ENCODE results near the gene TACR1. TPM values are rescaled to one million over a fixed set of nuclear protein-coding genes. Genes with fewer than 3 reads are reported as not detected.

The TACR1 gene
- total and polyA plus RNA-seq, 2 of the 8 experiments (the other 6 are each of a cell fraction or from before 2014, with no cell fraction given), result 0.09 to 0.37 TPM

DNA sequence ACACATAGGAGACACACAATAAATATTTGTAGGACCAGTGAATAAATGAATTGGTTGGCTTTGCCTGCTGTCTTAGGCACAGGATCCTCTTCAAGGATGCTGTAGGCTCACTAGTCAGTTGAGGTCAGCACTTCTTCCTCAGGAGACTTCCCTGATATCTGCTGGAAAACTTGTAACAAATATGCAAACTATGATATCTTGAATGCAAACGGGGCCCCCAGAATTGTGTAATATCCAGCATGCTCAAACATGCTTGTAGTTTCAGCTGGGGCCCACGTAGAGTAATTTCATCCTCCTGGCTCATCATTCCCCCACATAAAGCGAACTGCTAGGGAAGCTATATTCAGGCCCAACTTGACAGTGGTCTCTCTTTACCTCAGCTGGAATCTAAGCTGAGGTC lies 197.3 kb downstream of the TACR1 start:
- no peaks in the 10 kb centered on the region for H3K4me1 ChIP-seq (replicated peaks in 1 of 4; ENCODE audit: control insufficient read depth in 3 of 4, insufficient read depth in 4 of 4, low read length in 3 of 4)
- H3K79me1 ChIP-seq (ENCODE audit: low read depth, low read length), result no peaks in the 10 kb centered on the region
- H2AFZ ChIP-seq (ENCODE audit: low read length), result no peak overlapping the region
- H2AK5ac ChIP-seq (ENCODE audit: low read depth, low read length), result no peak overlapping the region
- no peak overlapping the region for H2BK20ac ChIP-seq (ENCODE audit: low read length)
- DNase-seq (ENCODE audit: low read depth in 1 of 2, low spot score in 2 of 2) (no peak), FAIRE-seq (no peak)
- no peak overlapping the region for H3K18ac ChIP-seq (ENCODE audit: extremely low read depth, low read length)
- no peak overlapping the region for H2BK5ac ChIP-seq (ENCODE audit: low read depth, low read length)
- H3K14ac ChIP-seq (ENCODE audit: insufficient read length), result no peak overlapping the region
- no peak overlapping the region for H2BK15ac ChIP-seq (ENCODE audit: low read length)
- H4K5ac ChIP-seq (ENCODE audit: insufficient read length, low read depth, low read length), result no peak overlapping the region
- no peaks in the 10 kb centered on the region for H3K23me2 ChIP-seq (ENCODE audit: low read depth, low read length)
- no peak overlapping the region for H4K8ac ChIP-seq (ENCODE audit: extremely low read depth, insufficient read depth, low read length)
- no peak overlapping the region for H2BK12ac ChIP-seq (ENCODE audit: low read depth, low read length)
- H3K9ac ChIP-seq (replicated peaks in 1 of 4; ENCODE audit: extremely low read depth in 1 of 4, low read depth in 3 of 4, low read length in 3 of 4), result no peak overlapping the region
- no peak for TF ChIP-seq HDAC2 (IDR thresholded peaks at IDR 0.05; ENCODE audit: borderline replicate concordance in 1 of 2, low read depth in 2 of 2, low read length in 2 of 2)
- TF ChIP-seq POLR2AphosphoS5 (IDR thresholded peaks at IDR 0.05; ENCODE audit: low read depth, low read length), result no peak
- H3K27ac ChIP-seq (ENCODE audit: low read depth, low read length), result no peak overlapping the region
- POLR2A ChIA-PET (ENCODE audit: partially characterized antibody), result interaction anchor here (1.0 kb wide), 1 partner anchor 24 kb away, joined by 3 read pairs; no protein-coding TSS in a partner anchor
- H3K4ac ChIP-seq (replicated peaks; ENCODE audit: insufficient read length, low read depth, low read length), result no peak overlapping the region
- H3K4me3 ChIP-seq (ENCODE audit: extremely low read depth in 1 of 4, insufficient read depth in 2 of 4, low read depth in 3 of 4, low read length in 4 of 4), result no peak overlapping the region
- no peaks in the 10 kb centered on the region for H3K27me3 ChIP-seq (replicated peaks in 1 of 4; ENCODE audit: control insufficient read depth in 3 of 4, extremely low read depth in 1 of 4, insufficient read depth in 3 of 4, low read length in 3 of 4)
- no peaks in the 10 kb centered on the region for H3K36me3 ChIP-seq (ENCODE audit: control insufficient read depth in 2 of 4, insufficient read depth in 4 of 4, low read length in 3 of 4)
- no peaks in the 10 kb centered on the region for H4K20me1 ChIP-seq (replicated peaks in 1 of 2; ENCODE audit: control insufficient read depth in 1 of 2, insufficient read depth in 2 of 2, low read length in 2 of 2)
- no peak overlapping the region for H3K23ac ChIP-seq (ENCODE audit: insufficient read length)
- CTCF ChIA-PET (ENCODE audit: partially characterized antibody), result interaction anchor here (0.6 to 2.3 kb wide), 3 partner anchors 10 to 462 kb away, joined by 3 to 6 read pairs (median 5); no protein-coding TSS in a partner anchor
- no peak overlapping the region for H3K56ac ChIP-seq (replicated peaks; ENCODE audit: insufficient read length, low read depth, low read length)
- no peak overlapping the region for H3K4me2 ChIP-seq (ENCODE audit: insufficient read depth in 1 of 2, low read depth in 2 of 2, low read length in 2 of 2)
- no peak overlapping the region for H2BK120ac ChIP-seq (replicated peaks; ENCODE audit: low read depth, low read length)
- no peaks in the 10 kb centered on the region for H3K9me3 ChIP-seq (ENCODE audit: insufficient read depth in 2 of 2, low read depth in 1 of 2, low read length in 1 of 2)
- no peak overlapping the region for H4K91ac ChIP-seq (replicated peaks; ENCODE audit: insufficient read length, low read length)
- no peaks in the 10 kb centered on the region for H3K79me2 ChIP-seq (ENCODE audit: control insufficient read depth in 1 of 2, insufficient read depth in 2 of 2, low read length in 2 of 2)
- 88% methylated on average over 3 of the region's 3 CpGs; no CpG with 5 or more reads in 1 of the 2 experiments for WGBS, 2 experiments (ENCODE audit: extremely low coverage in 1 of 2, insufficient coverage in 1 of 2, insufficient read length in 1 of 2, insufficient replicate concordance in 2 of 2, low coverage in 1 of 2, low lambda C conversion rate in 2 of 2, missing lambda C conversion rate in 1 of 2)

Data from H1 (cell line).